ENCODE data around the gene ANKMY1.

The ANKMY1 gene

GRCh38 chr2:240579071-240579762 is 21.4 kb upstream of the ANKMY1 start:
- DNase-seq = no peak

DNA sequence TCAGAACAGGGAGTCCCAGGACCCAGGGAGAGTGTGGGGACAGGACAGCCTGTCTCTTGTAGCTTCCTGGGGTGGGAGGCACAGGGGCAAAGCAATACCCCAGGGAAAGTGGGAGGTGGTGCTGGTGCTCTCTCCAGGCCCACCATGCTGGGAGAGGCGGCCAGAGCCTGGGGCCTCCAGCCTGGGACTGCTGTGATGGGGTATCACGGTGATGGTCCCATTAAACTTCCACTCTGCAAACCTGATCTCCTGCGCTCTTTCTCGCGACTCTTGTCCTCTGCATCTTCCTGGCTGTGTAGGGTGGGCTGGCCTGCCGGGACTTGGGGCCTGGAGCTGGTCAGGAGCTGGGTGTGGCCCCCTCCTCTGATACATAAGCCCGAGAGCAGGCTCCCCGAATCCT is 20.7 kb upstream of the ANKMY1 start:
- no peak for DNase-seq

GRCh38 chr2:240578110-240578450 is 20.3 kb upstream of the ANKMY1 start:
- DNase-seq = no peak

- no peak for DNase-seq
Observed at GRCh38 chr2:240577281-240578109, 19.7 kb upstream of the ANKMY1 start.

GRCh38 chr2:240576436-240577205 is 18.8 kb upstream of the ANKMY1 start:
- no peak for DNase-seq

GRCh38 chr2:240576036-240576435 is 18.2 kb upstream of the ANKMY1 start:
- no peak for DNase-seq

DNA sequence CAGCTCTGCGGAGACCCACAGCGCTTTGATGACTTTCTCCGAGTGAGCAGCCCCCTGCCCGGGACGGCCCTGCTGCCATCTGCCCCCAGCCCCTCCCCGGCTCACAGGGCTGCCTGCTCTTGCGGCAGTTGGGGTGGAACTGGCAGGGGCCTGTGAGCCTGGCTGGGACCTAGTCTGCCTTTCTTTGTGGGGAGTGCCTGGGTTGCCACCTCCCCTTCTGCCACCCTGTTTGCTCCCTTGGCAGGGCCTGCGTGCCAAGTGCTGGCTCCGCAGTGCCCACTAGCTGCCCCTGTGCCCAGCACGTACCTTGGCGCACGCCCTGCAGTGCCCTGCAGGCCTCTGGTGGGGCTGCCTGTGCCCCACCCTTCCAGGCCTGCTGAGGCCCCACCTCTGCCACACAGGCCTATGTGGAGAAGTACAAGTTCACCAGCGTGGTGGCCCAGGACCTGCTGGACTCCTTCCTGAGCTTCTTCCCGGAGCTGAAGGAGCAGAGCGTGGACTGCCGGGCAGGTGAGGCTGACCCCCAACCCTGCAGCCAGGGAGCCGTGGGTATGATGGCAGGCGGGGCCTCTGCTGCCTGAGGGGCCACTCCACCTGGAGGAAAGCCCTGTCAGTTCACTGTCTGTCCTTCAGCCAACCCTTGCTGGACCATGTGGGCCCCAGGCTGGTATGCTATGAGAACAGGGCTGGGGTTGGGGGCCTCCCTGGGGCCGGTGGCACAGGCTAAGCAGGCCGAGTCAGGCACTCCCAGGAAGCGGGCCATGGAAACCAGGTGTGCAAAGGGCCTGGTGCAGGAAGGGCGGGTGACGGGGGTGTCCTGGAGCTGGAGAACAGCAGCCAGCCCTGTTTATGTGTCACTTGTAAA is 17.5 kb upstream of the ANKMY1 start:
- DNase-seq = no peak

DNA sequence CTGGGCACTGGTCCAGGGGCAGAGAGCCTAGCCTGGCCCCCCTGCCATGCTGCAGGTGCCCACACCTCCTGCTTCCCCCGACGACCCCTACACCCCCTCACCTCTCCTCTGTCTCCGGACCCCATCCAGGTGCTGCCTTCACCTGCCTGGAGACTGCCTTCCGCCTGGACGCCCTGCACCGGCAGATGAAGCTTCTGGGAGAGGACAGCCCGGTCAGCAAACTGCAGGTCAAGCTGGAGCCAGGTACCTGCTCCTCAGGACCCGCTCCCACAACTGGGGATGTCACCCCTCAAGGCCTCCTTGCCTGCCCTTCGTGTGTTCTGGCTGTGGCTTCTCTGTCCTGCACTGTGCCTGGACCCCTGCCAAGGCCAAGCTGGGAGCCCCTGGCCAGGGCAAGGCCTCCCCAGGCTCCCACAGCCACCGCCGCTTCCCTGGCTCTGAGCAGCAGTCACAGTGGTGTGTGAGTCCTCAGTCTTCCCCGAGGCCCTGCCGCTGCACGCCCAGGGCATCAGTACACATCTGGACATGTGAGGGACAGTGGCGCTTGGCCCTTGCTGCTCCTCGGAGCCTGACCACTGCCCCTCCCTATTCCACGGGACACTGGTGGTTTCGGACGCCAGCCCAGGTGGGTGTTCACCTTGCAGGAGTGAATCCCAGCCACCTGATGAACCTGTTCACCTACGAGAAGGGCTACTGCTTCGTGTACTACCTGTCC is 16.8 kb upstream of the ANKMY1 start:
- DNase-seq = no peak

DNA sequence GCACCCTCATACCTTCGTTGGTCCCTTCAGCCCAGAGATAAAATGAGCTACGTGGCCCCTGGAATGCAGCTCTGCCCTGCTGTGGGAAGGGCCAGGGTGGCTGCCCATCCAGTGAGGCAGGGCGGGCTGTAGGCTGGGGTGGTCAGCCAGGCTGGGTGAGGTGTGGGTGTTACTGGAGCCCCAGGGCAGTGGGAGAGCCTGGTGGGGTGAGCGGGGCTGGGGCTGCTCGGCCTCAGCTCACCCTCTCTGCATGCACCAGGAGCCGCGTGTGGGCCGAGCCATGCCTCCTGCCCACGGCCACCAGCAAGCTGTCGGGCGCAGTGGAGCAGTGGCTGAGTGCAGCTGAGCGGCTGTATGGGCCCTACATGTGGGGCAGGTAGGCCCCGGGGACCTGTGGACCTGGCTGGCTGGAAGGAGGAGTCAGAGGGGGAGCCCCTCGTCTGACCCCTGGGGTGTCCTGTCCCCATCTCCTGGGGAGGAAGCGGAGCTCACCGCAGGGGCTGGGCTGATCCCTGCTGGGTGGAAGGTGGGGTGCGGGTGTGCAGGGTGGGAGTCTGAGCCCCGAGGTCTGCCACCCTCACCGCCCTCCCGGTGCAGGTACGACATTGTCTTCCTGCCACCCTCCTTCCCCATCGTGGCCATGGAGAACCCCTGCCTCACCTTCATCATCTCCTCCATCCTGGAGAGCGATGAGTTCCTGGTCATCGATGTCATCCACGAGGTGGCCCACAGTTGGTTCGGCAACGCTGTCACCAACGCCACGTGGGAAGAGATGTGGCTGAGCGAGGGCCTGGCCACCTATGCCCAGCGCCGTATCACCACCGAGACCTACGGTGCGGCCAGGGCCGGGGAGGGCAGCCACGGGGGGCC is 16.0 kb upstream of the ANKMY1 start:
- DNase-seq = no peak

GRCh38 chr2:240573071-240573515 is 15.3 kb upstream of the ANKMY1 start:
- no peak for DNase-seq

GRCh38 chr2:240572141-240573031 is 14.6 kb upstream of the ANKMY1 start:
- no peak for DNase-seq

DNA sequence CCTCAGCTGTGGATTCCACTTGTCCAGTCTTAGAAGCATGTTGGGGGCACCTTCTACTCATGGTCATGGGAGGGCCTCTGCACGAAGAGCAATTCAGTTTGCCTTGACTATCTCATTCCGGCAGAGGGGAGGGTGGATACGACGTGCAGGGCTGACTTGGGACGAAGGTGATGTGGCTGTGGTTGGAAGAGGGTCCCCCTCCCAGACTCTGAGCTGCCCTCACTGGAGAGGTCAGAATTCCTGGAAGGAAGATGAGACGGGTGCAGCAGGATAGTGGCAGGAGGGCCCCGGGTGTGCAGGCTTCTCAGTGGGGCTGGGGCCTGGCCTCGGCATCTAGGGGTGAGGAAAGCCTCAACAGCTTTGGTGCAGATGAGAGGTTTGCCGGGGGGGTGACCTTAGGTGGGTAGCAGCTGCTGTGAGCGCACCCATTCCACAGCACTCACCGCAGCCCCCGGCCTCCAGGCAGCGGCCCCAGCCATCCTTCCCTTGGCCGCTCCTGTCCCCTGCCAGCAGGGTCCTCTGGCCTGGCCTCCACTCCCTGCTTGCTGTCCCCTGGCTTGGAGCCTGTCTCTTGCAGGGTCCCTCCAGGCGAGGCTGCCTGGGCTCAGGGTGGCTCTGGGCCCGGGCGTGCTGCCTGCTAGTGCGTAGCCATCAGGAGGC is 13.7 kb upstream of the ANKMY1 start:
- no peak for DNase-seq

- no peak for DNase-seq
Observed at GRCh38 chr2:240570531-240571313, 12.9 kb upstream of the ANKMY1 start.

- DNase-seq = no peak
Observed at GRCh38 chr2:240569998-240570530, 12.3 kb upstream of the ANKMY1 start.

DNA sequence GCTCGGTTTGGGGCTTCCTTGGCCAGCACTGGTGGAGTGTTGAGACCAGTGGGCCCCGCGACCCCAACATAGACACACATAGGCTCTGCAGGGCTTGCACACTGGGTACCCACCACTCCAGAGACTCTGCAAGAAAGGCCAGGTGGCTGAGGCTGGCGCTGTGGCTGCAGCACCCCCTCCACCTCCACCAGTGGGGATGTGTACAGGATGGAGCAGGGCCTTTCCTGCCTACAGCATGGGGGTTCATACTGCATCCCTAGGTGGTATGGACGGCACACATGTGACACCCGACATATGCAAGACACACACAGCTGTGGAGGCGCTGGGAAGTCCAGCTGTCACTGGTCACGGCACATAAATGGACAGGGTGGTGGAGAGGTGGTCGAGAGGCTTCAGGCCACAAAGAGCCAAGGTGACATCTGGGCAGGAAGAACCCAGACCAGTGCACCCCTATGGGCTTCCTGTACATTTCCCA is 11.8 kb upstream of the ANKMY1 start:
- DNase-seq = no peak

DNA sequence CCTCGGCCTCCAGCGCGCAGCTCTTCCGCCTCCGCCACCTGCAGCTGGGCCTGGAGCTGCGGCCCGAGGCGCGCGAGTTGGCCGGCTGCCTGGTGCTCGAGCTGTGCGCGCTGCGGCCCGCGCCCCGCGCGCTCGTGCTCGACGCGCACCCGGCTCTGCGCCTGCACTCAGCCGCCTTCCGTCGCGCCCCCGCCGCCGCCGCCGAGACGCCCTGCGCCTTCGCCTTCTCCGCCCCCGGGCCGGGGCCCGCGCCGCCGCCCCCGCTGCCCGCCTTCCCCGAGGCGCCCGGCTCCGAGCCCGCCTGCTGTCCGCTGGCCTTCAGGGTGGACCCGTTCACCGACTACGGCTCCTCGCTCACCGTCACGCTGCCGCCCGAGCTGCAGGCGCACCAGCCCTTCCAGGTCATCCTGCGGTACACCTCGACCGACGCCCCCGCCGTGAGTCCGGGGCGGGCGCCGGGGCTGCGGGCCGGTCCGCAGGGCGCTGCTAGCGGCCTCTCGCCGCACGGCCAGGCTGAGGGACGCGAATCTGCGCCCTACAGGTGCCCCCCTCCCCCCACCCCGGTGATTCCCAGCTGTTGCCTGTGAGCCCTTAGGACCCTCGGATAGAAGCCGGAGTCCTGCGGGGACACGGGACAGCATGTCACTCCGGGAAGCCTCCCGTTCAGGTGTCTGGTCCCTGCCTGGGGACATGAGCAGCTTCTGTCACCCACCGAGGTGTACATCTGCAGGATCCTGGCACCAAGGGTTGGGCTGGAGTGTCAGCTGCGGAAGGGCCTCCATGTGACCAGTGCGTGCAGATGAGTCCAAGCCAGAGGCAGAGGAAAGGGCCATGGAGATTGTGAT is 11.1 kb upstream of the ANKMY1 start:
- DNase-seq = peak; percentile 46
